Heart right ventricle (tissue), 16 donors: ENCODE data around the gene ZBTB48. TPM values are rescaled to one million over a fixed set of nuclear protein-coding genes. Genes with fewer than 3 reads are reported as not detected.
"Not testable (repeated sequence)": the region's sequence is repeated elsewhere in the genome, so short reads cannot be mapped to it uniquely, and the experiment has no call there.

Experiments
- ATAC-seq, 8 donors: fragments of 200-7000 bp; cut with Tn5 transposase; one replicate each; pipeline ENCODE4 v1.9.1; 2020; ENCODE audit warnings: mild to moderate bottlenecking in 8 of 8, moderate library complexity in 8 of 8, moderate number of reproducible peaks in 1 of 8
- DNase-seq, 2 donors: peaks; one replicate each; pipeline ENCODE4 v3.0.0-alpha.2; 2020
- H3K27ac ChIP-seq, 10 donors: fragments of 200-600 bp; sonication (generic) in 2 of 10; one replicate each; pipeline versions ENCODE4 v1.5.0 to v1.8.0; 2020 to 2022; ENCODE audit warnings: mild to moderate bottlenecking in 3 of 10
- H3K27me3 ChIP-seq, 7 donors: fragments of 200-600 bp; one replicate each; pipeline ENCODE4 v1.8.0; 2021 to 2022; ENCODE audit warnings: mild to moderate bottlenecking in 2 of 7
- H3K36me3 ChIP-seq, 9 donors: fragments of 200-600 bp; sonication (generic) in 1 of 9; one replicate each; pipeline versions ENCODE4 v1.5.0 to v1.8.0; 2020 to 2022; ENCODE audit warnings: mild to moderate bottlenecking in 2 of 9
- H3K4me1 ChIP-seq, 9 donors: fragments of 200-600 bp; sonication (generic) in 1 of 9; one replicate each; pipeline versions ENCODE4 v1.5.0 to v1.8.0; 2020 to 2022; ENCODE audit warnings: mild to moderate bottlenecking in 4 of 9
- H3K4me3 ChIP-seq, 10 donors: fragments of 200-600 bp; sonication (generic) in 2 of 10; one replicate each; pipeline versions ENCODE4 v1.5.0 to v1.8.0; 2020 to 2022; ENCODE audit warnings: mild to moderate bottlenecking in 7 of 10, moderate library complexity in 2 of 10
- H3K9me3 ChIP-seq, 11 donors: fragments of 200-600 bp in 10 of 11; sonication (generic) in 2 of 11; one replicate each; pipeline versions ENCODE4 v1.5.0 to v1.8.0; 2013 to 2022; ENCODE audit warnings: mild to moderate bottlenecking in 2 of 11, control low read depth in 1 of 11, moderate library complexity in 1 of 11
- WGBS, 2 donors: extraction: QIAGEN DNeasy Blood & Tissue Kit; methylation state at CpG; one replicate each; pipeline ENCODE4 v1.1.7; 2013; ENCODE audit warnings: inconsistent platforms in 1 of 2; 5-methylcytosine and 5-hydroxymethylcytosine counted together
- intact Hi-C, 10 donors: fragments of 100-400 bp; cut with DNase I; formaldehyde crosslinking; loops; one replicate each; pipeline versions ENCODE4 v1.11.1 to v1.14.2; 2022
- polyA plus RNA-seq, 2 donors: library from polyadenylated mRNA; stranded (reverse); fragments of 200-250 nt; gene quantifications; one replicate each; pipeline ENCODE4 v1.2.3, GENCODE V29; 2013
- total RNA-seq, 10 donors: library from RNA; stranded (reverse); fragmentation: NEBNext Ultra II Directional in 3 of 10; extraction: Animal tissue kit (Norgen Biotek cat#: 25700) in 3 of 10; gene quantifications; one replicate each; pipeline versions ENCODE4 v1.2.1 to v1.2.4, GENCODE V29; 2021 to 2023
- TF ChIP-seq, protein P1 (sequence below), 9 donors: fragments of 200-600 bp; sonication (generic) in 2 of 9; IDR thresholded peaks; one replicate each; pipeline versions ENCODE4 v1.5.0 to v1.8.0; 2021 to 2022; ENCODE audit warnings: antibody characterized with exemption in 9 of 9, mild to moderate bottlenecking in 5 of 9, moderate library complexity in 1 of 9
- donor health status: Arrhythmogenic right ventricular cardiomyopathy.
- donor health status: ischemic (EF 13 %, LVEDD 7.1; RV severe dilation, severe dysfunction).
- donor health status: healthy with polysubstance abuse.
- donor health status: DM: no; HTN: yes; CAD: no.
- donor health status: DM: no; HTN: no; CAD: no.
- donor health status: ischemic (EF 25% LVEDD 6.9; RV normal size, moderate dysfunction).
- donor health status: ischemic (EF 25% LVEDD 5.7; RV mildly dilated, moderate dysfunction).
- donor health status: healthy.
- donor health status: DM: yes; HTN: yes; CAD: no.
- donor health status: Ischemic cardiomyopathy.
- donor health status: ischemic (EF 35%, LVEDD 5.7; RV mildly dilated, moderate dysfunction).
- donor health status: nonischemic (EF 11% LVEDD 7.7; RV severe dilation, severe dysfunction).
- donor health status: DM: yes; HTN: yes; CAD: no.
- donor health status: PGD.
- donor health status: ischemic (EF 29% LVEDD 5.4; RV normal size, mild dysfunction).
- donor health status: nonischemic (EF 23%, LVEDD 6.1; RV moderate dilation, normal function).

ZBTB48 gene
- total and polyA plus RNA-seq, 12 donors = 7.3 to 41.5 (median 12.4) TPM

- ATAC-seq (peak; percentile 96 to 99 (median 98)), DNase-seq (peak; percentile 96)
- 2 to 3% methylated on average over 86 to 87 of the region's 87 CpGs for WGBS, 2 donors
- Histone ChIP-seq H3K4me3 (peak within 1 kb of the TSS; percentile 79 to 100 (median 94)), H3K4me1 (peaks cover 10 to 26% (median 22%) of the 10 kb centered on the region in 9 donors), H3K27ac (peak within 1 kb of the TSS; percentile 20 to 90 (median 85)), H3K36me3 (peaks cover 0 to 22% (median 12%) of the 10 kb centered on the region in 9 donors), H3K27me3 (no peaks in the 10 kb centered on the region), H3K9me3 (no peaks in the 10 kb centered on the region)
- TF ChIP-seq, protein P1, sequence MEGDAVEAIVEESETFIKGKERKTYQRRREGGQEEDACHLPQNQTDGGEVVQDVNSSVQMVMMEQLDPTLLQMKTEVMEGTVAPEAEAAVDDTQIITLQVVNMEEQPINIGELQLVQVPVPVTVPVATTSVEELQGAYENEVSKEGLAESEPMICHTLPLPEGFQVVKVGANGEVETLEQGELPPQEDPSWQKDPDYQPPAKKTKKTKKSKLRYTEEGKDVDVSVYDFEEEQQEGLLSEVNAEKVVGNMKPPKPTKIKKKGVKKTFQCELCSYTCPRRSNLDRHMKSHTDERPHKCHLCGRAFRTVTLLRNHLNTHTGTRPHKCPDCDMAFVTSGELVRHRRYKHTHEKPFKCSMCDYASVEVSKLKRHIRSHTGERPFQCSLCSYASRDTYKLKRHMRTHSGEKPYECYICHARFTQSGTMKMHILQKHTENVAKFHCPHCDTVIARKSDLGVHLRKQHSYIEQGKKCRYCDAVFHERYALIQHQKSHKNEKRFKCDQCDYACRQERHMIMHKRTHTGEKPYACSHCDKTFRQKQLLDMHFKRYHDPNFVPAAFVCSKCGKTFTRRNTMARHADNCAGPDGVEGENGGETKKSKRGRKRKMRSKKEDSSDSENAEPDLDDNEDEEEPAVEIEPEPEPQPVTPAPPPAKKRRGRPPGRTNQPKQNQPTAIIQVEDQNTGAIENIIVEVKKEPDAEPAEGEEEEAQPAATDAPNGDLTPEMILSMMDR (IDR thresholded peaks at IDR 0.05) = peak; percentile 93 to 98 (median 96)
- intact Hi-C loops = loop anchor here in 6 of 10 donors (1.0 to 10.0 kb wide), 9 partner anchors 25 to 93 kb away; partner anchors contain the start of genes ZBTB48 (in 3 of the 6) and KLHL21 (in 2 of the 6)
Measured at GRCh38 chr1:6554031-6554906, 25.5 kb upstream of the ZBTB48 start, which contains the start of gene NOL9. TSS of gene NOL9 (minus strand) at chr1:6554513. CDS start at chr1:6554502, 11 bp downstream.

GRCh38 chr1:6554907-6555778 is 24.7 kb upstream of the ZBTB48 start, which contains the start of gene TAS1R1:
TSS of gene TAS1R1 (plus strand) at chr1:6555307. CDS start at chr1:6555374, 67 bp downstream.
- H3K36me3 ChIP-seq = peaks cover 0 to 13% (median 3%) of the 10 kb centered on the region in 9 donors
- H3K9me3 ChIP-seq = no peaks in the 10 kb centered on the region
- peak within 1 kb of the TSS; percentile 79 to 100 (median 94) for H3K4me3 ChIP-seq
- peaks cover 10 to 26% (median 22%) of the 10 kb centered on the region in 9 donors for H3K4me1 ChIP-seq
- 69 to 74% methylated on average over 19 of the region's 19 CpGs for WGBS, 2 donors
- peak; percentile 7 to 42 for DNase-seq
- H3K27me3 ChIP-seq = no peaks in the 10 kb centered on the region
- ATAC-seq = peak; percentile 6 to 56 (median 32)
- H3K27ac ChIP-seq = peak within 1 kb of the TSS; percentile 20 to 90 (median 85)
- intact Hi-C loops = loop anchor here in 8 of 10 donors (1.0 to 10.0 kb wide), 11 partner anchors 24 to 92 kb away; partner anchors contain the start of genes ZBTB48 (in 3 of the 8) and KLHL21 (in 2 of the 8)
- TF ChIP-seq, protein P1 (IDR thresholded peaks at IDR 0.05) = no peak

DNA sequence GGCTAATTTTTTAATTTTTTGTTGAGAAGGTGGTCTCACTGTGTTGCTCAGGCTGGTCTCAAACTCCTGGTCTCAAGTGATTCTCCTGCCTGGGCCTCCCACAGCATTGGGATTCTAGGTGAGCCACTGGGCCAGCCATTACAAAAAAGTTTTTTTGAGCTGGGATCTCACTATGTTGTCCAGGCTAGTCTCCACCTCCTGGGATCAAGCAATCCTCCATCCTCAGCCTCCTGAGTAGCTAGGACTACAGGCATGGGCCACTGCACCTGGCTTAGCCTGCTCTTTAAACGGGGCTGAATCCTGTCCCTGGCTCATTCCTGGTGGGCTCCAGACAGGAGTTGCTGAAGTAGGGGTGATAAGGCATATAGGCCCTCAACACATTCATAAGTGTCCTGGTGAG is 22.2 kb upstream of the ZBTB48 start:
- Histone ChIP-seq H3K36me3 (no peaks in the 10 kb centered on the region), H3K4me3 (no peak overlapping the region), H3K4me1 (peaks cover 10 to 22% (median 20%) of the 10 kb centered on the region in 9 donors), H3K27ac (no peak overlapping the region), H3K27me3 (no peaks in the 10 kb centered on the region), H3K9me3 (no peaks in the 10 kb centered on the region)
- intact Hi-C loops = loop anchor here in 5 of 10 donors (5.0 to 10.0 kb wide), 5 partner anchors 47 to 85 kb away; partner anchors contain the start of gene KLHL21 (in 1 of the 5)
- WGBS, 2 donors = 85 to 91% methylated on average over 1 of the region's 1 CpG
- no peak for DNase-seq
- ATAC-seq = no peak
- TF ChIP-seq, protein P1 (IDR thresholded peaks at IDR 0.05) = no peak

GRCh38 chr1:6559161-6559560 is 20.6 kb upstream of the ZBTB48 start:
- not testable (repeated sequence) for H3K4me1 ChIP-seq, H3K9me3 ChIP-seq, H3K27me3 ChIP-seq, H3K27ac ChIP-seq, DNase-seq, H3K36me3 ChIP-seq, ATAC-seq, H3K4me3 ChIP-seq
- intact Hi-C loops = loop anchor here in 5 of 10 donors (5.0 to 10.0 kb wide), 5 partner anchors 46 to 83 kb away; partner anchors contain the start of gene KLHL21 (in 1 of the 5)
- 91 to 92% methylated on average over 11 of the region's 11 CpGs for WGBS, 2 donors
